Activated B cell treated with CpG ODN at 0.5 μM for 24 hours (primary cell): ENCODE measurements around the gene GLDN. TPM values are rescaled to one million over a fixed set of nuclear protein-coding genes. Genes with fewer than 3 reads are reported as not detected.

Experiments
- ATAC-seq: fragments of 200-7000 bp; cut with Tn5 transposase; one replicate; pipeline ENCODE4 v1.10.0; 2021; ENCODE audit warnings: low read depth, mild to moderate bottlenecking, moderate library complexity
- CTCF ChIA-PET: fragments of 350-600 bp; sonication (Branson Sonifier 250); formaldehyde crosslinking; loops from one replicate; lab custom pipeline; 2021; ENCODE audit warnings: antibody characterized with exemption; lab: Charles Lee
- POLR2A ChIA-PET: fragments of 350-600 bp; sonication (Branson Sonifier 250); formaldehyde crosslinking; loops from one replicate; lab custom pipeline; 2021; ENCODE audit warnings: antibody characterized with exemption; lab: Charles Lee
- DNase-seq: peaks from one replicate; pipeline ENCODE4 v3.0.0; 2022
- H3K27ac Mint-ChIP-seq: one replicate; pipeline ENCODE4 v1.8.0; 2020; ENCODE audit warnings: mixed read lengths
- H3K27me3 Mint-ChIP-seq: one replicate; pipeline ENCODE4 v1.8.0; 2021; ENCODE audit warnings: mixed read lengths
- H3K36me3 Mint-ChIP-seq: one replicate; pipeline ENCODE4 v1.8.0; 2021; ENCODE audit warnings: low read depth, mixed read lengths
- H3K4me1 Mint-ChIP-seq: one replicate; pipeline ENCODE4 v1.8.0; 2021; ENCODE audit warnings: mixed read lengths
- H3K4me3 Mint-ChIP-seq: one replicate; pipeline ENCODE4 v1.8.0; 2020; ENCODE audit warnings: mild to moderate bottlenecking, mixed read lengths
- H3K9me3 Mint-ChIP-seq: one replicate; pipeline ENCODE4 v1.8.0; 2020; ENCODE audit warnings: mixed read lengths
- intact Hi-C: fragments of 100-400 bp; cut with micrococcal nuclease; formaldehyde crosslinking; loops from one replicate; pipeline ENCODE4 v1.15.1; 2024
- total RNA-seq: library from RNA; stranded (reverse); gene quantifications from 2 replicates; pipeline ENCODE4 v1.2.3, GENCODE V29; 2022
- TF ChIP-seq, protein P1 (sequence below): fragments of 200-600 bp; IDR thresholded peaks from one replicate; pipeline ENCODE4 v1.8.0; 2022; ENCODE audit warnings: antibody characterized with exemption, mild to moderate bottlenecking

GLDN gene
- total RNA-seq, 1 donor from 2014 or later, result not detected

- H3K27me3 Mint-ChIP-seq, result peaks cover 21% of the 10 kb centered on the region
- TF ChIP-seq, protein P1, sequence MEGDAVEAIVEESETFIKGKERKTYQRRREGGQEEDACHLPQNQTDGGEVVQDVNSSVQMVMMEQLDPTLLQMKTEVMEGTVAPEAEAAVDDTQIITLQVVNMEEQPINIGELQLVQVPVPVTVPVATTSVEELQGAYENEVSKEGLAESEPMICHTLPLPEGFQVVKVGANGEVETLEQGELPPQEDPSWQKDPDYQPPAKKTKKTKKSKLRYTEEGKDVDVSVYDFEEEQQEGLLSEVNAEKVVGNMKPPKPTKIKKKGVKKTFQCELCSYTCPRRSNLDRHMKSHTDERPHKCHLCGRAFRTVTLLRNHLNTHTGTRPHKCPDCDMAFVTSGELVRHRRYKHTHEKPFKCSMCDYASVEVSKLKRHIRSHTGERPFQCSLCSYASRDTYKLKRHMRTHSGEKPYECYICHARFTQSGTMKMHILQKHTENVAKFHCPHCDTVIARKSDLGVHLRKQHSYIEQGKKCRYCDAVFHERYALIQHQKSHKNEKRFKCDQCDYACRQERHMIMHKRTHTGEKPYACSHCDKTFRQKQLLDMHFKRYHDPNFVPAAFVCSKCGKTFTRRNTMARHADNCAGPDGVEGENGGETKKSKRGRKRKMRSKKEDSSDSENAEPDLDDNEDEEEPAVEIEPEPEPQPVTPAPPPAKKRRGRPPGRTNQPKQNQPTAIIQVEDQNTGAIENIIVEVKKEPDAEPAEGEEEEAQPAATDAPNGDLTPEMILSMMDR, result no peak
- ATAC-seq, result no peak
- CTCF ChIA-PET, result interaction anchor here (1.0 to 1.2 kb wide), 2 partner anchors 173 to 240 kb away, joined by 4 to 6 read pairs; no protein-coding TSS in a partner anchor
- H3K9me3 Mint-ChIP-seq, result no peaks in the 10 kb centered on the region
- H3K27ac Mint-ChIP-seq, result no peak overlapping the region
- no peak for DNase-seq
- no peak overlapping the region for H3K4me3 Mint-ChIP-seq
- intact Hi-C loops, result loop anchor here (5.0 kb wide), 1 partner anchor 171 kb away; no protein-coding TSS in a partner anchor
- no peaks in the 10 kb centered on the region for H3K4me1 Mint-ChIP-seq
- POLR2A ChIA-PET, result no interaction called here
- no peaks in the 10 kb centered on the region for H3K36me3 Mint-ChIP-seq
Observed at GRCh38 chr15:51403072-51403878, 61.8 kb downstream of the GLDN start.

DNA sequence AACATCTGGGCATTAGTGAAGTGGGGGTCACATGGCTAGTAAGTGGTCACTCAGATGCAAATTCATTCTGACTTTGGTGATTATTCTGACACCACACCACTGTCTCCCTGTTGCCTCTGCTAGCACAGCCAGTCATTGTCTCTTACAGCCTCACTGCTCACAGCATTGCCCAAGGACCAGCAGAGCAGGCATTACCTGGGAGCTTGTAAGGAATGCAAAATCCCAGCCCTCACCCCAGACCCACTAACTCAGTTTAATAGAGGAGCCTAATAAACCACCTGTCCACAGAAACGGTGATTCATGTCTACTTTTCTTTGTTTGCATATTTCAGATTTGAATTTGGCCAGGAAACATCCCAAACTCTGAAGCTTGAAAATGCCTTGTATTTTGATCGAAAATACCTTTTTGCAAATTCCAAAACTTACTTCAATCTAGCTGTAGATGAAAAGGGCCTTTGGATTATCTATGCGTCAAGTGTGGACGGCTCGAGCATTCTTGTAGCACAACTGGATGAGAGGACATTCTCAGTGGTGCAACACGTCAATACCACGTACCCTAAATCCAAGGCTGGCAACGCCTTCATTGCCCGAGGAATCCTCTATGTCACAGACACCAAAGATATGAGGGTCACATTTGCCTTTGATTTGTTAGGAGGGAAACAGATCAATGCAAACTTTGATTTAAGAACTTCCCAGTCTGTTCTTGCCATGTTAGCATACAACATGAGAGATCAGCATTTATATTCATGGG, 62.7 kb downstream of the GLDN start:
- DNase-seq (no peak), ATAC-seq (no peak)
- intact Hi-C loops, result loop anchor here (5.0 kb wide), 1 partner anchor 172 kb away; no protein-coding TSS in a partner anchor
- TF ChIP-seq, protein P1, result no peak
- POLR2A ChIA-PET, result no interaction called here
- Mint-ChIP-seq H3K4me1 (no peaks in the 10 kb centered on the region), H3K36me3 (no peaks in the 10 kb centered on the region), H3K27ac (no peak overlapping the region), H3K27me3 (peaks cover 22% of the 10 kb centered on the region), H3K4me3 (no peak overlapping the region), H3K9me3 (no peaks in the 10 kb centered on the region)
- CTCF ChIA-PET, result interaction anchor here (1.0 to 1.2 kb wide), 2 partner anchors 174 to 241 kb away, joined by 4 to 6 read pairs; no protein-coding TSS in a partner anchor

DNA sequence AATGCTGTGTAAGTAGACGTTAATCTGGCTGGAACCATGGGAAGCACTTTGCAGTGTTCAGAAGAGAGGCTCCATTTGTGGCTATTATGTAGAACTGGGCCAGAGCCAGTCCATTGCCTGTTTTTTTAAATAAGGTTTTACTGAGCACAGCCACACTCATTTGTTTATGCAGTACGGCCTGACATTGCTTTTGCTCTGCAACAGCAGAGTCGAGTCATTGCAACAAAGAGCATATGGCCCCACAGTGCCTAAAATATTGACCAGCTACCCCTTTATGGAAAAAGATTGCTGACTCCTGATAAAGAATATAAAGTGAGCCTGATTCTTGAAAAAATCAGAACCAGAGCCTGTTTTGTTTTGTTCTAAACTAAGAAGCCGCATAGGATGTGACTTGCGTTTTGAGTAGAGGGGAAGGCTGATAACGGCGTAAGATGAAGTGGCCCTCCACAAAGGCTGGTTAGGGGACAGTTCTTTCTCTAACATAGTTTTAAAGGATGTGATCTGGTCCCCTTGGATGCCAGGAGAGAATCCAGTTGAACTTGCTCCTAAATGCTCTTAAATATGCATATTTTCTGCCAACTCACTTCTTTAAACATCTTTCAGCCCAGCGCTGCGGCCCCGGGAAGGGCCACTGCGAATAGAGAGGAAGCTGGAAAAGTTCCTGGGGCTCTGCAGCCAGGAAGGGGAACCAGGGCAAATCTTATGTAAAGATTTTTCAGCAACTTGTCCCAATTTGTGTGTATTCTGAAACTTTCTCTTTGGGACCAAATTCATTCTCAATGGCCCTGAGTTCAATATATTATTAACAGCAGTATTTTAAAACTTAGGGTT, 64.5 kb downstream of the GLDN start:
- TF ChIP-seq, protein P1, result no peak
- ChIA-PET POLR2A (no interaction called here), CTCF (interaction anchor here (1.2 kb wide), 1 partner anchor 243 kb away, joined by 4 read pairs; no protein-coding TSS in a partner anchor)
- Mint-ChIP-seq H3K27me3 (peaks cover 26% of the 10 kb centered on the region), H3K4me1 (no peaks in the 10 kb centered on the region), H3K27ac (no peak overlapping the region), H3K4me3 (no peak overlapping the region), H3K9me3 (no peaks in the 10 kb centered on the region), H3K36me3 (no peaks in the 10 kb centered on the region)
- DNase-seq (no peak), ATAC-seq (no peak)
- intact Hi-C loops, result no loop called here

GRCh38 chr15:51414256-51414860, 72.9 kb downstream of the GLDN start:
- H3K9me3 Mint-ChIP-seq, result no peaks in the 10 kb centered on the region
- ChIA-PET POLR2A (no interaction called here), CTCF (no interaction called here)
- no peak for ATAC-seq
- H3K27ac Mint-ChIP-seq, result no peak overlapping the region
- no peaks in the 10 kb centered on the region for H3K36me3 Mint-ChIP-seq
- DNase-seq, result no peak
- H3K27me3 Mint-ChIP-seq, result peaks cover 2% of the 10 kb centered on the region
- H3K4me3 Mint-ChIP-seq, result no peak overlapping the region
- TF ChIP-seq, protein P1, result no peak
- H3K4me1 Mint-ChIP-seq, result no peaks in the 10 kb centered on the region
- intact Hi-C loops, result no loop called here
